Activated CD8-positive, alpha-beta memory T cell treated with anti-CD3 and anti-CD28 coated beads for 48 hours (primary cell): ENCODE data around the gene KMT2B.
A peak's percentile ranks its signal among the peaks of the same experiment; 100 is the strongest.

Experiments used
- DNase-seq, 3 experiments: peaks; one replicate each; pipeline ENCODE4 v3.0.0-alpha.2; 2020; ENCODE audit warnings: low read depth in 2 of 3, low spot score in 2 of 3

Gene KMT2B

DNA sequence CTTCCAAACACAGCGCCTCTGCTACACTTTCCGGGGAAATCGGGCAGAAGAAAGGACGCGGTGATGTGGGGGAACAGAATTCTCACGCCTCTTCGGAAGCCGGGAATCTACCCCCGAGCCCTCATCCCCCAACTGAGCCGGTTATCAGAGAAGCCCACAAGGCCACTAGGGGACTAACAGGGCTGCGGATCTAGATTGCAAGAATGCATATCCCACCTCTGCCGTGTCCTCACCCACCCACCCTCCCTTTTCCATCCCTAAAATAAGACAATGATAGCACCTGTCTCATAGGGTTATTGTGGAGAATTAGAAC is 23.4 kb downstream of the KMT2B start:
- DNase-seq, result no peak

DNA sequence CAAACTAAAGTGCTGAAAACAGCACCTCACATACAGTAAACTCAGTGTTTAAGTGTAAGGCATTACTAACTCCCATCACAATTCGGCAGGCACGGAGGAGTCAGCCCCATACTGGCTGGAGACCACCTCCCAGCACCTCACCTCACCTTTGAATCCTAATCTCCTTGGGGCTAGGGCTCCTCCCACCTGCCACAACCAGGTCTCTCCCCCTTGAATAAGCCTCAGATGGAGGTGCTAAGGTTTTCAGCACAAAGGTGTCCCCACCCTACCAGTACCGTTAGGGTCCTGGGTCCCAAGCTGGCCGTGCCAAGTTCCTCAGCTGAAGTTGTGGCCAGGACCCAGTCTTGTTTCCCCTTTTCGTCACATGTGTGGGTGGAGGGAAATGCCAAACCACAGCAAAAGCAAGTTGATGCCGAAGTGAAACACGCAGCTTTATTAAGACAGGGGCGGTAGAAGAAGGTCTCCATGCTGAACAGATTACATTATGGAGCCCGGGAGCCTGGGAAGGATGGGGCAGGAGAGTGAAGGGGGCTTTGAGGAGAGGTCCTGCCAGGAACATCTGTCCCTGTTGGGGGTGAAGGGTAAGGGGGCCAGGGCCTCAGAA is 24.4 kb downstream of the KMT2B start, which contains the start of gene IGFLR1:
Gene IGFLR1 (minus strand): TSS at position 332 of the 604 bp plus-strand sequence. CDS start 1,272 bp downstream, outside the sequence.
- DNase-seq, result peak; percentile 51 to 60 (median 54)

- no peak for DNase-seq
These were observed 26.0 kb downstream of the KMT2B start for GRCh38 chr19:35743640-35744429.

DNA sequence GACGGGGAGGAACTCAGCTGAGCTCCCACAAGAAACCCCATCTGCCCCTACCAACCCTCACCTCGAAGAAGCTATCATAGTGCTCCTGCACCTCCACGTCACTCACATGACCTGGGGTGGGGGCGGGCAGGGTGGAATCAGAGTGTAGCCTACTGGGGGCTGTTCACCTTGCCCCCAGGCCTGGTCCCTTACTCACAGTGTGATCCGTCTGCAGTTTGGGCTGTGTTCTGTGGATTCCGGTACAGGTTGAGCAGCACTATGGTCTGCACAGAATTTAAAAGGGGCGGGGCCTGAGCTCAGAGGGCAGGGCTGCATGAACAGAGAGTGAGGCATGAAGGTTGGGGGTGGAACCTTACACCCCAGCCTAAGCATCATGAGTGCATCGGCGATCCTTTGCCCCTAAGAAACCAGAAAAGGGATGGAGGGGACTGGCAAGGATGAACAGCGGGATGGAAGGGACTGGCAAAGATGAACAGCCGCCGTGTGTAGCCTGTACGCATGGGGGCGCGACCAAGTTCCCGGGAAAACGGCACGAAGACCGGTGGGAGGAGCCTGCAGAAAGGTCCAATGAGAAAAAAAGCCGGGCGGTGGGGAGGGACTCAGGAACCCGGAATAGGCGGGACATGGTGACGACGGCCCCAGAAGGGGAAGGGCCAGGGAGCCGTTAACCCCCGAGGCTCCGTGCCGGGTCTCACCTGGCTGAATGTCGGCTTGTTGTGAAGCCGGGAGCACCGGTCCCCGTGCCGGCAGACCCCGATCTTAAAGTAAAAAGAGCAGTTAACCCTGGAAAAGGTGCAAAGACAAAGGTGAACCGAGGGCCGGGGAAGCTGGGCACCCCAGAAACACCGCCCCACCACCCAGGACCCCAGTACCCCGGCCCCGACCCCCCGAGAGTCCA is 26.9 kb downstream of the KMT2B start:
- DNase-seq, result peak; percentile 73 to 83 (median 79)

DNA sequence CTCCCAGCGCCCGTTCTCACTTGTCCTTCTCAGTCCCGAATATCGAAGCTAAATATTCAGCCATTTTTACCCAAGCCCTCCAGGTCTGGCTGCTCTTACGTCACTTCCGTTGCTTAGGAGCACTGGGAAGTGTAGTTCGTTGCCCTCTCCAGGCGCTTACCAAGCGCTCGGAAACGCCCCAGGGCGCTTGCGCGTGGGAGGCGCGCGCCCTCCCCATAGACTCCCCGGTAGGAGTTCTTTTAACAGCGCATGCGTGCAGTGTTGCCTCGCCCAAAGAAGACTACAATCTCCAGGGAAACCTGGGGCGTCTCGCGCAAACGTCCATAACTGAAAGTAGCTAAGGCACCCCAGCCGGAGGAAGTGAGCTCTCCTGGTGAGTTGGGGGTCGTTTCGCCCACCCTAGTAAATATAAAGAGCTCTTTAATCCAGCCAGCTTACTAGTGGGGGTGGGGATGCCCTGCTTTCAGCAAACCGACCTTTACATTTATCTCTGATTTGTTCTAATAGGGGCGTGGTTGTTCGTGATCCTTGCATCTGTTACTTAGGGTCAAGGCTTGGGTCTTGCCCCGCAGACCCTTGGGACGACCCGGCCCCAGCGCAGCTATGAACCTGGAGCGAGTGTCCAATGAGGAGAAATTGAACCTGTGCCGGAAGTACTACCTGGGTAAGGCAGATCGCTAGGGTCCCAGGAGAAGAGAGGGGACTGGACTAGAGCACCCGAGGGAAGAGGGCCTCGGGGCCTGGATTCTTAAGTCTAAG is 27.7 kb downstream of the KMT2B start, which contains the start of the genes PSENEN and U2AF1L4:
Gene PSENEN (plus strand): TSS at position 324 of the 759 bp plus-strand sequence. CDS start 280 bp downstream, at position 604.
Gene U2AF1L4 (minus strand): TSS at position 91 of the 759 bp plus-strand sequence. CDS start 27 bp downstream, at position 64.
- DNase-seq, result peak; percentile 82 to 94 (median 85)

GRCh38 chr19:35746087-35746462 is 28.3 kb downstream of the KMT2B start:
- DNase-seq, result no peak

GRCh38 chr19:35746531-35746930 is 28.7 kb downstream of the KMT2B start:
- DNase-seq, result no peak

GRCh38 chr19:35748106-35749020 is 30.6 kb downstream of the KMT2B start, which contains the start of gene LIN37:
Gene LIN37 (plus strand): TSS chr19:35748576. CDS start chr19:35748725, 149 bp downstream.
- DNase-seq, result peak; percentile 91 to 97 (median 94)

DNA sequence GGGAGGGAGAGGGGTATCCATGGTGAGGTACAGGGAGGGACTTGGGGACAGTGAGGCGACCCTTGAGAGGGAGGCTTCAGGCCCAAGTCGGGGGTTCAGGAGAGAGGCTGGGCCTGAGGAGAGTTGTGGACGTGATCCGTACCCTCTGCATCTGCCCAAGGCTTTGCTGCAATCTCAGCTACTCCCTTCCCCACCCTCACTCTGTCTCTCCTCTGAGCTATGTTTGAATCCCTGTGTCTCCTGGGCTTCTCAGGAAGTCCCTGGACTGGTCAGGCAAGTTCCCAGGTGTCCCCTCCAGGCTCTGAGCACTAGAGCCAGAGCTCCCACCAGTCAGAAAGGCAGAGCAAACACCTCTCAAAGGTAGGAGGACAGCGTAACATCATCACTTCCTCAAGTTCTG is 32.4 kb downstream of the KMT2B start:
- no peak for DNase-seq

DNA sequence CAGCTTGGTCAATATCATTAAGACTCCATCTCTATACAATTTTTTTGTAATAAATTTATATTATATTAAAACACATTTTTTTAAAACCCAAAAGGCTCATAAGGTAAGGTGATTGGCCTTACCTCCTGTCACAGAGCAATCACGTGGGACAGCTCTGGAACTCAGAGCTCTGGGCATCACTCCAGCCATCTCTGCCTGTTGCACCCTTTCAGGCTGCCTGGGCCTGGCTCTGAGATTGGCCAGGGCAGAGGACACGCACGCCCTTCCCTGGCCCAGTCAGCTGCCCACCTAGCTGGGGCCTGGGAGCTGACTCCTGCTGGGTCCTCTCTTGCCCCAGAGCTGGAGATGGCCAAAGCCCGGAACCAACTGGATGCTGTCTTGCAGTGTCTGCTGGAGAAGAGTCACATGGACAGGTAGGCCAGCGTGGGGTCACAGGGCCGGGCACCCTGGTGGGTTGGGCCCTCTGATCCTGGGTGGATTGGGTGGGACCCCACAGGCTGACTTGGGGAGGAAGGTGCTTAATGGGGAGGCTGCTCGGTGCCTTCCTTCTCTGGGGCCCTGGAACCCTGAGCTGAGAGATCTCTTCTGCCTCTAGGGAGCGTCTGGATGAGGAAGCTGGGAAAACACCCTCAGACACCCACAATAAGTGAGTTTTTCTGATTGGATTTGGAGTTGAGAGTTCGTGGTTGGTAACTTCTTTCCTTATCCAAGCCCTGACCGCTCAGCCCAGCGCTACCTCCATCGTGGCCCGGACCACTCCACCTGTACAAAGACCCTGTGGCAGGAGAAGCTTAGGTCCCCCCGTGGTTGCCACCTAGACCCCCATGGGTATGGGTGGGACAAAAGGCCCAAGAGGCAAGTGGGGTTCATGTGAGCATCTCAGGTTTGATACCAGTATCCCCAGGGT is 34.3 kb downstream of the KMT2B start:
- no peak for DNase-seq

- DNase-seq, result no peak
These were observed 35.0 kb downstream of the KMT2B start for GRCh38 chr19:35752746-35753350.

DNA sequence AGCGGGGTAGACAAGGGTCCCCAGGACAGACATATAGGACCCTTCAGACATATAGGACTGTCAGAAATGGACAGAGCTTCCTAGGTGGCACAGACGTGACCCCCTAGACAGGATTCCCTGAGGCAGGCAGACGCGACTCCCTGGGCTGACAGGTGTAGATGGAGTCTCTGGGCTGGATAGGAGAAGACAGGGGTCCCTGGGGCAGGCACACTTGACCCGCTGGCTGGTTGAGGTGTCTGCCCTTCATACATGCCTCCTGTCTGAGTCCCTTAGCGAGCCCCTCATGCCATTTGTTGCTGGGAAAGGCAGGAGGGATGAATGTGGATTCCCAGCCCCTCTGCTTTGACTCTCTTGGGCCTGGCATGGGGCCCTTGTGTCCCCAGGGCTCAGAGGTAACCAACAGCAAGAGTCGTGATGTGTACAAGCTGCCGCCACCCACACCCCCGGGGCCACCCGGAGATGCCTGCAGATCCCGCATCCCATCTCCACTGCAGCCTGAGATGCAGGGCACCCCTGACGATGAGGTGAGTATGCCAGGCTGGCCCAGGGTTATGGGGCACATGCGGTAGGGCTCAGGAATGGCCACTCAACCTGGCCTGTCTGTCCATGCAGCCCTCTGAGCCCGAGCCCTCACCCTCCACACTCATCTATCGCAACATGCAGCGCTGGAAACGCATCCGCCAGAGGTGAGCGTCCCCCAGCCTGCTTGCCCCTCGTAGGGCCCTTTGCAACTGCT is 36.0 kb downstream of the KMT2B start:
- no peak for DNase-seq

- DNase-seq, result no peak
These were observed 36.7 kb downstream of the KMT2B start for GRCh38 chr19:35754370-35755130.

DNA sequence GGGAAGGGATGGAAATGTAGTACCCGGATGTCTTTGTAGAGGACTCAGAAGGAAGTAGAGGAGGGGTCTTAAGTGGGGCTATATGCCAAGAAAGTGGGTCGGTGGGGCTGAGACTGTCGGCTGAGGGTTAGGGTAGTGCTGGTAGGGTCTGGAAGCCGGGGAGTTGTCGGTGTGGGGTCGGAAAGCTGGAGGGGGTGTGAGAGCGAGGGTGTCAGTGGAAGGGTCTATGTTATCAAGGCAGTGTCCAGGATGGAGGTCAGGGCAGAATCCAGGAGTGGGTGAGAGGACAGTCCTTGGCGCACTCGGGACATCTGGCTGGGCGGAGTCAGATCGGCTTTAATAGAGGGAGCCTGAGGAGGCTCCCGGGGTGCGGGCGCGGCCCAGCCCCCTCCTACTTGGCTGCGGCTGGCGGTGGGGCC is 37.3 kb downstream of the KMT2B start:
- DNase-seq, result no peak

DNA sequence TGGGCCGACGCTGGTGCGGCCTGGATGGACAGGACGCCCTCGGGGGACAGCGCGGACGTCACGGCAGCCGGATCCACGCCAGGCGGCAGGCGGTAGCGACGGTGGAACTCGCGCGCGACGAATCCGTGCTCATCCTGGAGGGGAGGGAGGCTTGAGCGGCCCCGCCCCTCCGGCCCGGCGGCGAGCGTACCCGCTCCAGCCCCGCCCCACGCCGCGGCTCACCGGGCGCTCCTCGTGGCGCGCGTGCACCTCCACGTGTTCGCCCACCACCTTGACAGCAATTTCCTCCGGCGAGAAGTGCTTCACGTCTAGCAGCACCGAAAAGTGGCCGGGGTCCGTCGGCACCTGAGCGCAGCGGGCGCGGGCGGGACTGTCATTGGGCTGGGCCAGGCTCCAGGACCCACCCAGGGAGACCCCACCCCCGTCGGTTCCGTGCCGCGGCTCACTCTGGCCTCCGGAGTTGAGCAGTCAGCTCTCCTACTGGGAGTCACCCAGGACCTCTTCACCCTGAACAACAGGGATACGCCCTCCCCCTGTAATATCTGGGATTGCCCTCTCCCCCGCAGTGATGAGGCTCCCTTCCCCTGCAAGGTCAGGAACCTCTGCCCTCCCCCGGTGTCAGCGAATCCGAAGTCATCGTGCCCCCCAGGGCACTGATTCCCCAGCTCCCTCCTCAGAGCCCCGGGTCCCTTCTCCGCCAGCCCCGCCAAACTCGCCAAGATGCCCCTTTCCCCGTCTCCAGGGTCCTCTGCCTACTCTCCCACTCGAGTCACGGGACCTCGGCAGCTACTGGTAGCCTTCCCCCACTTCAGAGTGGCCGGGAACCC is 38.0 kb downstream of the KMT2B start:
- DNase-seq, result no peak
